Omental fat pad (tissue), 4 donors: ENCODE results near the gene TTLL5. TPM values are rescaled to one million over a fixed set of nuclear protein-coding genes. Genes with fewer than 3 reads are reported as not detected.
"Not testable (repeated sequence)": the region's sequence is repeated elsewhere in the genome, so short reads cannot be mapped to it uniquely, and the experiment has no call there.

Source experiments
- ATAC-seq: fragments of 150-250 bp; one replicate; pipeline ENCODE4 v1.9.1; 2016; ENCODE audit warnings: mild to moderate bottlenecking, moderate library complexity; ENCODE audit not compliant: low FRiP score
- DNase-seq: peaks from one replicate; pipeline ENCODE4 v3.0.0-alpha.2; 2019; ENCODE audit warnings: low spot score
- total RNA-seq, 4 donors: library from RNA; depleted of rRNA; stranded (reverse); fragments of >200 nt; gene quantifications; one replicate each; pipeline ENCODE4 v1.1.0, GENCODE V29; 2016
- TF ChIP-seq, protein P1 (sequence below), 3 donors: fragments of 450-650 bp; IDR thresholded peaks; one replicate each; pipeline ENCODE4 v1.5.1; 2016 to 2017; ENCODE audit warnings: antibody characterized with exemption in 3 of 3, mild to moderate bottlenecking in 3 of 3, moderate library complexity in 2 of 3

The TTLL5 gene
- total RNA-seq, 4 donors from 2014 or later: 17.3 to 28.2 (median 22.2) TPM

DNA sequence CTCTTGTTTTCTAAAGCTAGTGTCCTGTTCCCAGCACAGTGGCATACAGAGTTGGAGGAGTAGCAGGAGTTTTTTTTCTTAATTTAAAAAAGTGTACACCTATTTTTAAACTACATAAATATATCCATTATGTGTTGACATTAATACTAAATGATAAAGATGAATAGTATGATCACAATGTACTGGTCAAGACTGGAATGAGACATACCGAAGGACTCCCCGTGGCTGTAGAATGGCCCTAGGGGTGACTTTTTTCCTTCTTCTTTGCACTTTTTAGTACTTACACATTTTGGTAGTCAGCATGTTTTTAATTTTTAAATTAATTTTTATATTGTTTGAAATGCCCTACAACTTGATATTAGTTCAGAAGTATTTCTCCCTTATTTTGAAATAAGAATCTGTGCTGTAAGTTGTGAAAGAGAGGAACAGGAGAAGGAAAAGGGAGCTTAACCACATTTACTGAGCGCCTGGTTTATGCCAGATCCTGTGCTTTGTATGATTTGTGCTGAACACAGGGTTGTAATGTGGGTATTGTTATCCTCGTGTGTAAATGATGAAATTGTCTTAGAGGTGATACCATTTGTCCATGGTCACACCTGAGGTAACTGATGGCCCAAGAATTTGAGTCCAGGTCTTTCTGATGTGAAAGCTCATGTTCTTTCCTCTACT, 184.2 kb downstream of the TTLL5 start:
- ATAC-seq: no peak
- TF ChIP-seq, protein P1, sequence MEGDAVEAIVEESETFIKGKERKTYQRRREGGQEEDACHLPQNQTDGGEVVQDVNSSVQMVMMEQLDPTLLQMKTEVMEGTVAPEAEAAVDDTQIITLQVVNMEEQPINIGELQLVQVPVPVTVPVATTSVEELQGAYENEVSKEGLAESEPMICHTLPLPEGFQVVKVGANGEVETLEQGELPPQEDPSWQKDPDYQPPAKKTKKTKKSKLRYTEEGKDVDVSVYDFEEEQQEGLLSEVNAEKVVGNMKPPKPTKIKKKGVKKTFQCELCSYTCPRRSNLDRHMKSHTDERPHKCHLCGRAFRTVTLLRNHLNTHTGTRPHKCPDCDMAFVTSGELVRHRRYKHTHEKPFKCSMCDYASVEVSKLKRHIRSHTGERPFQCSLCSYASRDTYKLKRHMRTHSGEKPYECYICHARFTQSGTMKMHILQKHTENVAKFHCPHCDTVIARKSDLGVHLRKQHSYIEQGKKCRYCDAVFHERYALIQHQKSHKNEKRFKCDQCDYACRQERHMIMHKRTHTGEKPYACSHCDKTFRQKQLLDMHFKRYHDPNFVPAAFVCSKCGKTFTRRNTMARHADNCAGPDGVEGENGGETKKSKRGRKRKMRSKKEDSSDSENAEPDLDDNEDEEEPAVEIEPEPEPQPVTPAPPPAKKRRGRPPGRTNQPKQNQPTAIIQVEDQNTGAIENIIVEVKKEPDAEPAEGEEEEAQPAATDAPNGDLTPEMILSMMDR (IDR thresholded peaks at IDR 0.05): no peak
- DNase-seq: no peak

DNA sequence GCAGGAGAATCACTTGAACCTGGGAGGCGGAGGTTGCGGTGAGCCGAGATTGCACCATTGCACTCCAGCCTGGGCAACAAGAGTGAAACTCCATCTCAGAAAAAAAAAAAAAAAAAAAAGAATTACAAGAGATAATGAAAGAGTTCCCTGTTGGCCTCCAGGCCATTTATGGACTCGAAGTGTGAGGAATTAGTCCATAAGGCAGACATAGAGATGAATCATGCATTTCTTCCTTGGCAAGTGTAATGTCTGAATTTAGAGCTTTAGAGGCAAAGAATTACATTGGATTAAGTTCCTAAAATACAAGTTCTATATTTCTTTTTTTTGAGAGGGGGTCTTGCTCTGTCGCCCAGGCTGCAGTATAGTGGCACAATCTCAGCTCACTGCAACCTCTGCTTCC, 185.6 kb downstream of the TTLL5 start:
- not testable (repeated sequence) for ATAC-seq, DNase-seq

DNA sequence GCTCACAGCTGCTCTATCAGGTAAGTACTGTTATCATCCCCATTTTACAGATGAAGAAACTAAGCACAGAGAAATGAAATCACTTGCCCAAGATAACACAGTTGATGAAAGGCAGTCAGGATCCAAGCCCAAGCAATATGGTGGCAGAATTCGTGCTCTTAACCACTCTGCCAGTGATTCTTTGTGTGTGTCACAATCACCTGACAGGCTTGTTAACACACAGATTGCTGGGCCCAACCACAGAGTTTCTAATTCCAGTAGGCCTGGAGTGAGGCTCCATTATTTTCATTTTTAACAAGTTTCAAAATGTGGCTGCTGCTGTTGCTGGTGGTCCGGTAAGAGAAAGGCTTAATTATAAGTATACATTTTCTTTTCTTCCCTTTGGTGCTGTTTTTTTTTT, 186.5 kb downstream of the TTLL5 start:
- DNase-seq: no peak
- ATAC-seq: no peak
- TF ChIP-seq, protein P1 (IDR thresholded peaks at IDR 0.05): no peak

DNA sequence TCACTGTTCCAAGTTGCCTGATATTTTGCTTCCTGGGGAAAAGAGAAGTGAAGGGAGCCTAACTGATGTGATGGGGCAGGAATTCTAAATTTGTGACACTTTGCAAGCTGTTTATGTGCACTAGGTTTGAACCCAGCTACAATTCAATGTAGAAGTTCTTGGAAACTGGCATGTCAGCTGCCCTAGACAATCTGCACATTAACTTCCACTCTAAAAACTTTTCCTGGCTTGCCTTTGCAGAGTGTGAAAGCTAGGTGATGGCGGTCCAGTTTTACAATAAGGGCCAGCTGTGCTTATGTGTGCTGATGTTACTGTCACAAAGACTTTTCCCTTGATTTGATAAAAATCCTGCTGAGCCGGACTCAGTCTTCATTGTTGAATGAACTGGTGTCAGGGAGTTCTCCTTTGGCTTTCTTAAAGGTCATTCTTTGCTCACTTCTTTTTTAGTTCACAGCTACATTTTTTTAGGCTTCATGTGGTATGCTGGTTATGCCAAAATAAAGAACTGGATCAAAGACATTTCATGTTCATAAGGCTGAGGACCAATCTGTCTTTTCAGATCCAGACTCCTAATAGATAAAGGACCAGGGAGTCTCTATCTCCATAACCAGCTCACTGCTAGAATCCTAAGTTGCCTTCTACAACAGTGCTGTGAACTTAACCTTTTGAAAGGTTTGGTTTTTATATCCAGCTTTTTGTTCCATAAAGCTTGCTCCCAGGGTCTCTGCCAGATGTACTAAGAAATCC, 187.3 kb downstream of the TTLL5 start:
- DNase-seq (no peak), ATAC-seq (no peak)
- TF ChIP-seq, protein P1 (IDR thresholded peaks at IDR 0.05): no peak

DNA sequence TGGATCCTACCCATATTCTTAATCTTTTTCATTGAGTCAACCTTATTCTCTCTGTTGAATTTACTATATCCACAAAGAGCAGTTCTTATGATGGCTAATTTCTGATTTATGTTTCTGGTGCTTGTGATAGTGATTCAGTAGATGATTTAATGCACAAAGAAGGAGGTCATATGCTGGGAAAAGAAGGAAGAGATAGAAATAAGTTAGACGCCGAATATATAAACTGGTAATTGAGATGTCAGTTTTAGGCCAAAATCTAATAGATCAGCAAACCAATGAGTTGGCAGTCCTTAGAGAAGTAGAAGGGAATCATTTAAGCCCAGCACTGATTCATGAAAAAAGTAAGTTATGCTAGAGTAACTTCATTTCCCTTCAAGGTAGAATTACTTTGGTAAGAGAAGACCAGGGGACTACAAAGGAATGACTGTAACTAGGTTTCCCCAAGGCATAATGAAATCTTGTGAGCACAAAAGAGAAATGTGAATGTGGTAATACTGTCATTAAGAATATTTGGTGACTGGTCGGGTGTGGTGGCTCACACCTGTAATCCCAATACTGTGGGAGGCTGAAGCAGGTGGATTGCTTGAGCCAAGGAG, 188.4 kb downstream of the TTLL5 start:
- ATAC-seq: no peak
- DNase-seq: no peak
- TF ChIP-seq, protein P1 (IDR thresholded peaks at IDR 0.05): no peak

DNA sequence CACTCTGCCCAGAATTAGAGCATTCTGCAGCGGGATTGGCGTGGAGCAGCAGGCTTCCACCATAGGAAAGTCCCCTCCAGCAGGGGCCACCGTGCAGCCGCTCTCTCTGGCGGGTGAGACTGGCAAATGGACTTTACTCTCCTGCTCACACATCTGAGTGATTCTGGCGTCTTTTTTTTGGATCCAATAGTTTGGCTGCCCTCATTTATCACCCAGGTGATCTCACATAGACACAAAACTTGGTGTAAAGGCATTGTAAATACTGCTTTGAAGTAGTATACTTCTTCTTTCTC, 190.5 kb downstream of the TTLL5 start:
- DNase-seq: no peak
- ATAC-seq: no peak
- TF ChIP-seq, protein P1 (IDR thresholded peaks at IDR 0.05): no peak

DNA sequence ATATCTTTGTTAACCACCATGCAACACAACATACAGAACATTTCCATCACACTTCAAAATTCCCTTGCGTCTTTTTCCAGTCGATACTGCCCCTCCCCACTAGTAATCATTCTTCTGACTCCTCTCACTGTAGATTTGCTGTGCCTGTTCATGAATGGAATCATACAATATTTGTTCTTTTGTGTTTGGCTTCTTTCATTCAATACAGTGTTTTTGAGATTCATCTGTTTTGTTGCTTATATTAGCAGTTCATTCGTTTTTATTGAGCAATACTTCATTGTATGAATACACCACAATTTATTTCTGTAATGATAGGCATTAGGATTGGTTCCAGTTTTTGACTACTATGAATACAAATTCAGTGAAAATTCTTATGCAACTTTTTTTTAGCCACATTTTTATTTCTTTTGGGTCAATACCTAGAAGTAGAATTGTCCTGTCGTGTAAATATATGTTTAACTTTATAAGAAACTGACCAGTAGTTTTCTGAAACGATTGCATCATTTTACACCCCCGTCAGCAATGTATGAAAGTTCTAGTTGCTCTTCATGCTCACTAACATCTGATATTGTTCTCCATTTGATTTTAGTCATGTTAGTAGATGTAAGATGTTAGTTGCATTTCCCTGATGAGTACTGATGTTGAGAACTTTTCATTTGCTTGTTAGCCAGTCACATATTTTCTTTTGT, 193.2 kb downstream of the TTLL5 start:
- ATAC-seq: no peak
- DNase-seq: no peak
- TF ChIP-seq, protein P1 (IDR thresholded peaks at IDR 0.05): no peak
